WTC11 (cell line): Measurements from ENCODE around the gene TTC7B. TPM values are rescaled to one million over a fixed set of nuclear protein-coding genes. Genes with fewer than 3 reads are reported as not detected.

Experiments
- ATAC-seq: fragments of 200-7000 bp; cut with Tn5 transposase; 2 replicates; pipeline ENCODE4 v1.10.0; 2021; ENCODE audit warnings: mild to moderate bottlenecking, moderate library complexity
- CTCF ChIA-PET: fragments of 300-600 bp; sonication (Branson Sonifier 250); formaldehyde crosslinking; loops from one replicate; lab custom pipeline; 2021; ENCODE audit warnings: antibody characterized with exemption; lab: Charles Lee
- POLR2A ChIA-PET: fragments of 350-600 bp; sonication (Branson Sonifier 250); formaldehyde crosslinking; loops from one replicate; lab custom pipeline; 2021; ENCODE audit warnings: antibody characterized with exemption; lab: Charles Lee
- DNase-seq: peaks from one replicate; pipeline ENCODE4 v3.0.0; 2021; ENCODE audit warnings: low spot score
- H3K27ac Mint-ChIP-seq: 2 replicates; pipeline ENCODE4 v1.8.0; 2021; ENCODE audit warnings: mixed read lengths
- H3K27me3 Mint-ChIP-seq: 2 replicates; pipeline ENCODE4 v1.8.0; 2021; ENCODE audit warnings: low read depth, mild to moderate bottlenecking, moderate library complexity, mixed read lengths
- H3K36me3 Mint-ChIP-seq: 2 replicates; pipeline ENCODE4 v1.8.0; 2021; ENCODE audit warnings: mixed read lengths
- H3K4me1 Mint-ChIP-seq: 2 replicates; pipeline ENCODE4 v1.8.0; 2022; ENCODE audit warnings: mixed read lengths
- H3K4me3 Mint-ChIP-seq: 2 replicates; pipeline ENCODE4 v1.8.0; 2021; ENCODE audit warnings: mild to moderate bottlenecking, moderate library complexity, mixed read lengths
- H3K9me3 Mint-ChIP-seq: 2 replicates; pipeline ENCODE4 v1.8.0; 2021; ENCODE audit warnings: mixed read lengths
- ELF4 ChIP-seq: sonication (generic); formaldehyde crosslinking; IDR thresholded peaks from 2 replicates; pipeline ENCODE4 v1.8.1; 2022; ENCODE audit warnings: low read depth, mild to moderate bottlenecking, moderate library complexity, missing genetic modification reagents
- GTF2I ChIP-seq: fragments of 250-450 bp; sonication (Bioruptor Pico); conservative IDR thresholded peaks from 2 replicates; pipeline ENCODE4 v1.4.0; 2021; ENCODE audit warnings: mild to moderate bottlenecking
- IRF2 ChIP-seq: sonication (generic); formaldehyde crosslinking; IDR thresholded peaks from 2 replicates; pipeline ENCODE4 v1.8.0; 2022; ENCODE audit warnings: low read depth, missing genetic modification reagents, borderline replicate concordance
- JUN ChIP-seq: sonication (generic); formaldehyde crosslinking; IDR thresholded peaks from 2 replicates; pipeline ENCODE4 v1.8.0; 2023; ENCODE audit warnings: mild to moderate bottlenecking, missing genetic modification reagents
- MXD4 ChIP-seq: fragments of 250-450 bp; sonication (Bioruptor Pico); IDR thresholded peaks from 2 replicates; pipeline ENCODE4 v1.8.0; 2021; ENCODE audit warnings: mild to moderate bottlenecking, moderate library complexity, borderline replicate concordance
- NFE2L1 ChIP-seq: sonication (generic); formaldehyde crosslinking; IDR thresholded peaks from 2 replicates; pipeline ENCODE4 v1.8.1; 2023; ENCODE audit warnings: missing genetic modification reagents
- NR3C1 ChIP-seq: sonication (generic); formaldehyde crosslinking; conservative IDR thresholded peaks from 2 replicates; pipeline ENCODE4 v1.8.1; 2023; ENCODE audit warnings: low read depth, mild to moderate bottlenecking, missing genetic modification reagents
- RELA ChIP-seq: sonication (generic); formaldehyde crosslinking; IDR thresholded peaks from 2 replicates; pipeline ENCODE4 v1.8.1; 2022; ENCODE audit warnings: missing genetic modification reagents, mild to moderate bottlenecking, borderline replicate concordance
- RORB ChIP-seq: fragments of 250-450 bp; sonication (Bioruptor Pico); IDR thresholded peaks from 2 replicates; pipeline ENCODE4 v1.9.0; 2021; ENCODE audit warnings: mild to moderate bottlenecking
- SMAD4 ChIP-seq: sonication (generic); formaldehyde crosslinking; IDR thresholded peaks from 2 replicates; pipeline ENCODE4 v1.8.0; 2022; ENCODE audit warnings: mild to moderate bottlenecking, missing genetic modification reagents
- TP53 ChIP-seq: sonication (generic); formaldehyde crosslinking; IDR thresholded peaks from 2 replicates; pipeline ENCODE4 v1.8.1; 2023; ENCODE audit warnings: mild to moderate bottlenecking, missing genetic modification reagents
- ZBTB21 ChIP-seq: sonication (generic); formaldehyde crosslinking; IDR thresholded peaks from 2 replicates; pipeline ENCODE4 v1.8.1; 2023; ENCODE audit warnings: mild to moderate bottlenecking, missing genetic modification reagents, borderline replicate concordance
- ZNF138 ChIP-seq: sonication (generic); formaldehyde crosslinking; conservative IDR thresholded peaks from 2 replicates; pipeline ENCODE4 v1.8.1; 2022; ENCODE audit warnings: mild to moderate bottlenecking, moderate library complexity, missing genetic modification reagents
- ZNF423 ChIP-seq: fragments of 250-450 bp; sonication (Bioruptor Pico); IDR thresholded peaks from 2 replicates; pipeline ENCODE4 v2.1.2; 2022; ENCODE audit warnings: mild to moderate bottlenecking, moderate library complexity
- total RNA-seq: library from RNA; stranded (reverse); gene quantifications from 3 replicates; pipeline ENCODE4 v1.2.3, GENCODE V29; 2021
- TF ChIP-seq, protein P1 (sequence below): sonication (generic); formaldehyde crosslinking; IDR thresholded peaks from 2 replicates; pipeline ENCODE4 v1.8.0; 2023; ENCODE audit warnings: missing genetic modification reagents
- TF ChIP-seq, protein P2 (sequence below): sonication (generic); formaldehyde crosslinking; IDR thresholded peaks from 2 replicates; pipeline ENCODE4 v1.8.1; 2023; ENCODE audit warnings: mild to moderate bottlenecking, missing genetic modification reagents, borderline replicate concordance
- TF ChIP-seq, protein P3 (sequence below): fragments of 250-450 bp; sonication (Bioruptor Pico); IDR thresholded peaks from 2 replicates; pipeline ENCODE4 v1.9.0; 2021; ENCODE audit warnings: mild to moderate bottlenecking
- TF ChIP-seq, protein P4 (sequence below): sonication (generic); formaldehyde crosslinking; IDR thresholded peaks from 2 replicates; pipeline ENCODE4 v1.8.1; 2022; ENCODE audit warnings: mild to moderate bottlenecking, moderate library complexity, missing genetic modification reagents

The TTC7B gene
- total RNA-seq, 1 experiment from 2014 or later = 27.6 TPM

DNA sequence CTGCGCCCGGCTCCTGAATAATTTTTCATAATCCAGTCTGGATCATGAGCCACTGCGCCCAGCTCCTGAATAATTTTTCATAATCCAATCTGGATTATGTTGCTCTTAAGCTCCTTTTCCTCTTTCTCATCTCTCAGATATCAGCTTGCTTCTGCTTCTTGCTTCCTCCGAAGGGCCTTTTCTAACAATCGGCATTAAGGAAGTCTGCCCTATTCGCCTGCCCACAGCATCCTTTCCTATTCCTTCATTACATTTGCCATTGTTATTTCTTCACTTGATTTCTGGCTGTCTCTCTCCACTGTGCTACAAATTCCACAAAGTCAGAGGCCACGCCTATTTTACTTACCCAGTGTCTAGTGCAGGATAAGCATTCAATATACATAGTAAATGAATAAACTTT lies 83.5 kb downstream of the TTC7B start:
- no peaks in the 10 kb centered on the region for H3K4me1 Mint-ChIP-seq
- H3K27me3 Mint-ChIP-seq = no peaks in the 10 kb centered on the region
- ChIA-PET CTCF (interaction anchor here (0.8 kb wide), 1 partner anchor 25 kb away, joined by 4 read pairs; no protein-coding TSS in a partner anchor), POLR2A (no interaction called here)
- no peak overlapping the region for H3K27ac Mint-ChIP-seq
- no peak overlapping the region for H3K4me3 Mint-ChIP-seq
- no peak for ATAC-seq
- TF ChIP-seq MXD4 (no peak), ZBTB21 (CRISPR knock-in tag) (no peak), JUN (CRISPR knock-in tag) (no peak), GTF2I (CRISPR knock-in tag) (no peak), SMAD4 (CRISPR knock-in tag) (no peak), ELF4 (CRISPR knock-in tag) (no peak), NFE2L1 (CRISPR knock-in tag) (no peak), IRF2 (CRISPR knock-in tag) (no peak), RORB (no peak), ZNF423 (CRISPR knock-in tag) (no peak)
- TF ChIP-seq, protein P1, sequence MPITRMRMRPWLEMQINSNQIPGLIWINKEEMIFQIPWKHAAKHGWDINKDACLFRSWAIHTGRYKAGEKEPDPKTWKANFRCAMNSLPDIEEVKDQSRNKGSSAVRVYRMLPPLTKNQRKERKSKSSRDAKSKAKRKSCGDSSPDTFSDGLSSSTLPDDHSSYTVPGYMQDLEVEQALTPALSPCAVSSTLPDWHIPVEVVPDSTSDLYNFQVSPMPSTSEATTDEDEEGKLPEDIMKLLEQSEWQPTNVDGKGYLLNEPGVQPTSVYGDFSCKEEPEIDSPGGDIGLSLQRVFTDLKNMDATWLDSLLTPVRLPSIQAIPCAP (CRISPR knock-in tag) = no peak
- TF ChIP-seq, protein P2, sequence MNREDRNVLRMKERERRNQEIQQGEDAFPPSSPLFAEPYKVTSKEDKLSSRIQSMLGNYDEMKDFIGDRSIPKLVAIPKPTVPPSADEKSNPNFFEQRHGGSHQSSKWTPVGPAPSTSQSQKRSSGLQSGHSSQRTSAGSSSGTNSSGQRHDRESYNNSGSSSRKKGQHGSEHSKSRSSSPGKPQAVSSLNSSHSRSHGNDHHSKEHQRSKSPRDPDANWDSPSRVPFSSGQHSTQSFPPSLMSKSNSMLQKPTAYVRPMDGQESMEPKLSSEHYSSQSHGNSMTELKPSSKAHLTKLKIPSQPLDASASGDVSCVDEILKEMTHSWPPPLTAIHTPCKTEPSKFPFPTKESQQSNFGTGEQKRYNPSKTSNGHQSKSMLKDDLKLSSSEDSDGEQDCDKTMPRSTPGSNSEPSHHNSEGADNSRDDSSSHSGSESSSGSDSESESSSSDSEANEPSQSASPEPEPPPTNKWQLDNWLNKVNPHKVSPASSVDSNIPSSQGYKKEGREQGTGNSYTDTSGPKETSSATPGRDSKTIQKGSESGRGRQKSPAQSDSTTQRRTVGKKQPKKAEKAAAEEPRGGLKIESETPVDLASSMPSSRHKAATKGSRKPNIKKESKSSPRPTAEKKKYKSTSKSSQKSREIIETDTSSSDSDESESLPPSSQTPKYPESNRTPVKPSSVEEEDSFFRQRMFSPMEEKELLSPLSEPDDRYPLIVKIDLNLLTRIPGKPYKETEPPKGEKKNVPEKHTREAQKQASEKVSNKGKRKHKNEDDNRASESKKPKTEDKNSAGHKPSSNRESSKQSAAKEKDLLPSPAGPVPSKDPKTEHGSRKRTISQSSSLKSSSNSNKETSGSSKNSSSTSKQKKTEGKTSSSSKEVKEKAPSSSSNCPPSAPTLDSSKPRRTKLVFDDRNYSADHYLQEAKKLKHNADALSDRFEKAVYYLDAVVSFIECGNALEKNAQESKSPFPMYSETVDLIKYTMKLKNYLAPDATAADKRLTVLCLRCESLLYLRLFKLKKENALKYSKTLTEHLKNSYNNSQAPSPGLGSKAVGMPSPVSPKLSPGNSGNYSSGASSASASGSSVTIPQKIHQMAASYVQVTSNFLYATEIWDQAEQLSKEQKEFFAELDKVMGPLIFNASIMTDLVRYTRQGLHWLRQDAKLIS = no peak
- TF ChIP-seq, protein P3, sequence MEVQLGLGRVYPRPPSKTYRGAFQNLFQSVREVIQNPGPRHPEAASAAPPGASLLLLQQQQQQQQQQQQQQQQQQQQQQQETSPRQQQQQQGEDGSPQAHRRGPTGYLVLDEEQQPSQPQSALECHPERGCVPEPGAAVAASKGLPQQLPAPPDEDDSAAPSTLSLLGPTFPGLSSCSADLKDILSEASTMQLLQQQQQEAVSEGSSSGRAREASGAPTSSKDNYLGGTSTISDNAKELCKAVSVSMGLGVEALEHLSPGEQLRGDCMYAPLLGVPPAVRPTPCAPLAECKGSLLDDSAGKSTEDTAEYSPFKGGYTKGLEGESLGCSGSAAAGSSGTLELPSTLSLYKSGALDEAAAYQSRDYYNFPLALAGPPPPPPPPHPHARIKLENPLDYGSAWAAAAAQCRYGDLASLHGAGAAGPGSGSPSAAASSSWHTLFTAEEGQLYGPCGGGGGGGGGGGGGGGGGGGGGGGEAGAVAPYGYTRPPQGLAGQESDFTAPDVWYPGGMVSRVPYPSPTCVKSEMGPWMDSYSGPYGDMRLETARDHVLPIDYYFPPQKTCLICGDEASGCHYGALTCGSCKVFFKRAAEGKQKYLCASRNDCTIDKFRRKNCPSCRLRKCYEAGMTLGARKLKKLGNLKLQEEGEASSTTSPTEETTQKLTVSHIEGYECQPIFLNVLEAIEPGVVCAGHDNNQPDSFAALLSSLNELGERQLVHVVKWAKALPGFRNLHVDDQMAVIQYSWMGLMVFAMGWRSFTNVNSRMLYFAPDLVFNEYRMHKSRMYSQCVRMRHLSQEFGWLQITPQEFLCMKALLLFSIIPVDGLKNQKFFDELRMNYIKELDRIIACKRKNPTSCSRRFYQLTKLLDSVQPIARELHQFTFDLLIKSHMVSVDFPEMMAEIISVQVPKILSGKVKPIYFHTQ (CRISPR knock-in tag) = no peak
- H3K36me3 Mint-ChIP-seq = no peaks in the 10 kb centered on the region
- H3K9me3 Mint-ChIP-seq = no peaks in the 10 kb centered on the region
- DNase-seq = no peak

DNA sequence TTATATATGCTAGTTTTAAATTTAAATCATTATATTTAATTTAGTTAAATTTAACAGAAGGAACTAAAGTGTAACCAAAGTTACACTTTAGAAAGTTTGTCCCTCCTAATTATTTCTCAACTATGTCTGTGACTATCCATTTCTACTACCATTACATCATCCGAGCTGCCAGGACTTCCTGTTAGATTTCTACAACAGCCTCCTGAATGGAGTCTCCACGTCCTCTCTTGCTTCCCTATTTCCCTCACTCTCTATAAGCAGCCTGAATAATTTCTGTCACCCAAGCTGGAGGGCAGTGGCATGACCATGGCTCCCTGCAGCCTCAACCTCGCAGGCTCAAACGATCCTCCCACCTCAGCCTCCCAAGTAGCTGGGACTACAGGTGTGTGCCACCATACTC lies 84.1 kb downstream of the TTC7B start:
- Mint-ChIP-seq H3K9me3 (no peaks in the 10 kb centered on the region), H3K27ac (no peak overlapping the region), H3K27me3 (no peaks in the 10 kb centered on the region), H3K4me3 (no peak overlapping the region), H3K4me1 (no peaks in the 10 kb centered on the region; the same call in 1 of the 2 replicates), H3K36me3 (no peaks in the 10 kb centered on the region)
- CTCF ChIA-PET = interaction anchor here (0.8 kb wide), 1 partner anchor 25 kb away, joined by 4 read pairs; no protein-coding TSS in a partner anchor
- no peak for DNase-seq
- ATAC-seq = no peak
- no peak for TF ChIP-seq TP53 (CRISPR knock-in tag)
- TF ChIP-seq, protein P4, sequence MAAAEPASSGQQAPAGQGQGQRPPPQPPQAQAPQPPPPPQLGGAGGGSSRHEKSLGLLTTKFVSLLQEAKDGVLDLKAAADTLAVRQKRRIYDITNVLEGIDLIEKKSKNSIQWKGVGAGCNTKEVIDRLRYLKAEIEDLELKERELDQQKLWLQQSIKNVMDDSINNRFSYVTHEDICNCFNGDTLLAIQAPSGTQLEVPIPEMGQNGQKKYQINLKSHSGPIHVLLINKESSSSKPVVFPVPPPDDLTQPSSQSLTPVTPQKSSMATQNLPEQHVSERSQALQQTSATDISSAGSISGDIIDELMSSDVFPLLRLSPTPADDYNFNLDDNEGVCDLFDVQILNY (CRISPR knock-in tag) = no peak
- TF ChIP-seq ZNF138 (CRISPR knock-in tag) = no peak
- TF ChIP-seq NR3C1 = no peak
- no peak for TF ChIP-seq RELA
- POLR2A ChIA-PET = no interaction called here
